GM12864 (cell line): Measurements from ENCODE around the gene RPS23.

Source experiments
- DNase-seq: peaks from one replicate; pipeline ENCODE4 v3.0.0-alpha.2; 2011; ENCODE audit warnings: low read depth
- H3K4me3 ChIP-seq: 2 replicates; pipeline ENCODE4 v1.5.1; 2011; ENCODE audit warnings: mild to moderate bottlenecking, low read depth, low read length, control low read depth
- CTCF ChIP-seq: IDR thresholded peaks from 2 replicates; pipeline ENCODE4 v1.5.1; 2011; ENCODE audit warnings: low read depth, mild to moderate bottlenecking, moderate library complexity, low read length, control low read depth, inconsistent platforms; ENCODE audit errors: missing control alignments

Gene RPS23

GRCh38 chr5:82277987-82278710 is at the start of gene RPS23:
Gene RPS23 (minus strand): TSS chr5:82278354. CDS start chr5:82278323, 31 bp downstream.
- TF ChIP-seq CTCF = no peak
- peak; percentile 80 for DNase-seq
- H3K4me3 ChIP-seq = peak within 1 kb of the TSS; percentile 98

GRCh38 chr5:82327941-82328340 is 49.8 kb upstream of the RPS23 start:
- no peak for TF ChIP-seq CTCF
- no peak for DNase-seq
- no peak overlapping the region for H3K4me3 ChIP-seq

- H3K4me3 ChIP-seq = no peak overlapping the region
- no peak for TF ChIP-seq CTCF
- DNase-seq = no peak
Observed at GRCh38 chr5:82325996-82326395, 47.8 kb upstream of the RPS23 start.

GRCh38 chr5:82325155-82325554 is 47.0 kb upstream of the RPS23 start:
- TF ChIP-seq CTCF = no peak
- no peak overlapping the region for H3K4me3 ChIP-seq
- DNase-seq = no peak

- no peak for TF ChIP-seq CTCF
- DNase-seq = no peak
- no peak overlapping the region for H3K4me3 ChIP-seq
Observed at GRCh38 chr5:82320966-82321365, 42.8 kb upstream of the RPS23 start.

GRCh38 chr5:82319651-82320376 is 41.7 kb upstream of the RPS23 start:
- DNase-seq = no peak
- no peak overlapping the region for H3K4me3 ChIP-seq
- no peak for TF ChIP-seq CTCF
